ENCODE results near the gene C3orf80. TPM values are rescaled to one million over a fixed set of nuclear protein-coding genes. Genes with fewer than 3 reads are reported as not detected.
A peak's percentile ranks its signal among the peaks of the same experiment; 100 is the strongest.

The C3orf80 gene
- total and polyA plus RNA-seq, 2 experiments from 2014 or later, result 0.25 to 0.43 TPM

GRCh38 chr3:160205606-160206005 lies 19.6 kb upstream of the C3orf80 start:
- H3K4me3 ChIP-seq, result no peak overlapping the region
- no peak for DNase-seq
- in situ Hi-C loops (cut with MboI), result no loop called here
- TF ChIP-seq EZH2 (IDR thresholded peaks at IDR 0.05; ENCODE audit: insufficient read depth, poor library complexity, severe bottlenecking) (no peak), EZH2phosphoT487 (IDR thresholded peaks at IDR 0.05; ENCODE audit: insufficient read depth, low read depth) (no peak)
- no peaks in the 10 kb centered on the region for H4K20me1 ChIP-seq (ENCODE audit: insufficient read depth)
- H3K79me2 ChIP-seq (ENCODE audit: insufficient read depth), result no peaks in the 10 kb centered on the region
- no peak overlapping the region for H3K27ac ChIP-seq
- H3K9me2 ChIP-seq (ENCODE audit: insufficient read depth), result no peaks in the 10 kb centered on the region
- H3K9me3 ChIP-seq (ENCODE audit: low read depth), result no peaks in the 10 kb centered on the region
- H3F3A ChIP-seq (ENCODE audit: insufficient read depth), result no peaks in the 10 kb centered on the region
- no peaks in the 10 kb centered on the region for H3K27me3 ChIP-seq (replicated peaks; ENCODE audit: insufficient read depth)
- no peak overlapping the region for H3K9ac ChIP-seq
- no peaks in the 10 kb centered on the region for H3K4me1 ChIP-seq (ENCODE audit: insufficient read depth)
- WGBS, 2 experiments (ENCODE audit: low coverage in 1 of 2, low lambda C conversion rate in 2 of 2, missing lambda C conversion rate in 2 of 2), result 60 to 63% methylated on average over 4 of the region's 4 CpGs
- H3K4me2 ChIP-seq (ENCODE audit: unreplicated experiment), result no peak overlapping the region
- no peak overlapping the region for H2AFZ ChIP-seq
- no peaks in the 10 kb centered on the region for H3K36me3 ChIP-seq (ENCODE audit: low read depth)

DNA sequence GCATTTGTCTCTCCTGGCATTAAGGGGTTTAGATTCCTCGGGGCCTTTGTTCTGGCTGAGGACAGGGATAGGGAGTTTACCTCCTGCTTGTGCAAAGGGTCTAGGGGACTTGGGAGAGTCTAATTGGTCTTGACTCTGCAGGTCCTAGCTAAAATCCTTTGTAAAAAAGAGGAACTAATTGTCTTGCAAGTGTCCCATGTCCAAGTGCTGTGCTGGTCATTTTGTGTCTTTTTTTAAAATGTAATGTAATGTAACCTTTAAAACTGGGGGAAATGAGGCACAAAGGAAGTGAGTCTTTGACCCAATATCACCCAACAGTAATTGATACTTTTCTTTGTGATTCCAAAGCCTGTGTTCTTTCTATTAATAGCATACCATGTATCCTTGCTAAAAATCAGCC lies 14.9 kb upstream of the C3orf80 start:
- Histone ChIP-seq H3F3A (ENCODE audit: insufficient read depth) (no peaks in the 10 kb centered on the region), H3K4me3 (no peak overlapping the region)

GRCh38 chr3:160210799-160211221 lies 14.4 kb upstream of the C3orf80 start:
- no peaks in the 10 kb centered on the region for H3K36me3 ChIP-seq (ENCODE audit: low read depth)
- H3K9me2 ChIP-seq (ENCODE audit: insufficient read depth), result no peaks in the 10 kb centered on the region
- no peaks in the 10 kb centered on the region for H3K27me3 ChIP-seq (replicated peaks; ENCODE audit: insufficient read depth)
- no peaks in the 10 kb centered on the region for H3F3A ChIP-seq (ENCODE audit: insufficient read depth)
- no peak overlapping the region for H3K4me2 ChIP-seq (ENCODE audit: unreplicated experiment)
- H3K27ac ChIP-seq, result no peak overlapping the region
- in situ Hi-C loops (cut with MboI), result no loop called here
- no peaks in the 10 kb centered on the region for H3K79me2 ChIP-seq (ENCODE audit: insufficient read depth)
- H3K4me1 ChIP-seq (ENCODE audit: insufficient read depth), result no peaks in the 10 kb centered on the region
- peak; percentile 87 for DNase-seq
- no peaks in the 10 kb centered on the region for H3K9me3 ChIP-seq (ENCODE audit: low read depth)
- TF ChIP-seq EZH2 (IDR thresholded peaks at IDR 0.05; ENCODE audit: insufficient read depth, poor library complexity, severe bottlenecking) (no peak), EZH2phosphoT487 (IDR thresholded peaks at IDR 0.05; ENCODE audit: insufficient read depth, low read depth) (no peak)
- no peak overlapping the region for H3K4me3 ChIP-seq
- no peaks in the 10 kb centered on the region for H4K20me1 ChIP-seq (ENCODE audit: insufficient read depth)
- H2AFZ ChIP-seq, result peak overlapping the region; percentile 40; the same call in 1 of the 2 replicates
- no peak overlapping the region for H3K9ac ChIP-seq
- 88 to 90% methylated on average over 1 of the region's 1 CpG for WGBS, 2 experiments (ENCODE audit: low coverage in 1 of 2, low lambda C conversion rate in 2 of 2, missing lambda C conversion rate in 2 of 2)

More for the DNA sequence above, 14.9 kb upstream of the C3orf80 start:
- no peak for DNase-seq
- 100% methylated on average over 1 of the region's 1 CpG for WGBS, 2 experiments (ENCODE audit: low coverage in 1 of 2, low lambda C conversion rate in 2 of 2, missing lambda C conversion rate in 2 of 2)
- Histone ChIP-seq H3K27me3 (replicated peaks; ENCODE audit: insufficient read depth) (no peaks in the 10 kb centered on the region), H3K4me1 (ENCODE audit: insufficient read depth) (no peaks in the 10 kb centered on the region), H3K27ac (no peak overlapping the region), H3K9ac (no peak overlapping the region), H3K9me3 (ENCODE audit: low read depth) (no peaks in the 10 kb centered on the region), H4K20me1 (ENCODE audit: insufficient read depth) (no peaks in the 10 kb centered on the region), H3K9me2 (ENCODE audit: insufficient read depth) (no peaks in the 10 kb centered on the region), H2AFZ (no peak overlapping the region), H3K79me2 (ENCODE audit: insufficient read depth) (no peaks in the 10 kb centered on the region), H3K36me3 (ENCODE audit: low read depth) (no peaks in the 10 kb centered on the region), H3K4me2 (ENCODE audit: unreplicated experiment) (no peak overlapping the region)
- in situ Hi-C loops (cut with MboI), result no loop called here
- TF ChIP-seq EZH2phosphoT487 (IDR thresholded peaks at IDR 0.05; ENCODE audit: insufficient read depth, low read depth), result no peak
- TF ChIP-seq EZH2 (IDR thresholded peaks at IDR 0.05; ENCODE audit: insufficient read depth, poor library complexity, severe bottlenecking), result no peak

DNA sequence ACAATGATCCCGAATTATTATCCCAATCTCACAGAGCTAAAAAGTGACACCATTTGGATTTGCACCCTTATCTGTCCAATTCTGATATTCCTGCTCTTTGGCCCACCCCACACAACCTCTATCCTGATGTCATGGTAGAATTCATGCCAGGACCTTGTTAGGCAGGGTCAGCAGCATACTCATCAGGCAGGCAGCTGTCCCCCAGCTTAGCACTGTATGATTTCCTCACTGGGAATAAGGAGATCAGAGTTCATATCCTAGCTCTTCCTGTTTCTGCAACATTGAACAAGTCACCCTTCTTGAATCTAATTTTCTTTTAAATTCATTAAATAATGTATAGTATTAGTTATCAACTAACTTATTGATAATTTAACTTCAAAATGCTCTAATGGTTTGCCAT lies 12.0 kb upstream of the C3orf80 start:
- TF ChIP-seq EZH2 (IDR thresholded peaks at IDR 0.05; ENCODE audit: insufficient read depth, poor library complexity, severe bottlenecking) (no peak), EZH2phosphoT487 (IDR thresholded peaks at IDR 0.05; ENCODE audit: insufficient read depth, low read depth) (no peak)
- no peak overlapping the region for H2AFZ ChIP-seq
- H3K36me3 ChIP-seq (ENCODE audit: low read depth), result no peaks in the 10 kb centered on the region
- no peaks in the 10 kb centered on the region for H3K4me1 ChIP-seq (ENCODE audit: insufficient read depth)
- H3K9me3 ChIP-seq (ENCODE audit: low read depth), result no peaks in the 10 kb centered on the region
- 96 to 100% methylated on average over 1 of the region's 1 CpG for WGBS, 2 experiments (ENCODE audit: low coverage in 1 of 2, low lambda C conversion rate in 2 of 2, missing lambda C conversion rate in 2 of 2)
- H3K4me2 ChIP-seq (ENCODE audit: unreplicated experiment), result no peak overlapping the region
- H3K9me2 ChIP-seq (ENCODE audit: insufficient read depth), result no peaks in the 10 kb centered on the region
- H3K27ac ChIP-seq, result no peak overlapping the region
- H3K27me3 ChIP-seq (replicated peaks; ENCODE audit: insufficient read depth), result no peaks in the 10 kb centered on the region
- in situ Hi-C loops (cut with MboI), result no loop called here
- DNase-seq, result no peak
- H3K4me3 ChIP-seq, result no peak overlapping the region
- no peak overlapping the region for H3K9ac ChIP-seq
- no peaks in the 10 kb centered on the region for H3K79me2 ChIP-seq (ENCODE audit: insufficient read depth)
- H3F3A ChIP-seq (ENCODE audit: insufficient read depth), result no peaks in the 10 kb centered on the region
- H4K20me1 ChIP-seq (ENCODE audit: insufficient read depth), result no peaks in the 10 kb centered on the region

DNA sequence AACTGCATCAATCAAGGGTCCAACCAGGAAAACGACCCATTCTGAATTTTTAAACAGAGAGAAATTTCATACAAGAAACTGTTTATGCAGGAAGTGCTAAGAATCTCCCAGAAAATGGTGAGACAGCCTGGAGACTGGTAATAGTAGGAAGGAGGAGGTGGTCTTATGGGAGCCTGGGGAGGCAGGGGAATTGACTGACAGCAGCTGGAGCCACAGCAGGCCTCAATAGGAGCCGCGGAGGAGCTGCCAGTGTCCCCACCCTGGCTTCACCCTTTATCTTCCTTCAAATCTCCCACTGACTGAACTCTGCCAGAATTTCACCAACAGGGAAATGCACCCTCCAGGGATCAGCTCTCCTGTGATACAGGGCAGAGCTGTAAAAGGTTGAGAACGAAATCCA lies 7.5 kb upstream of the C3orf80 start:
- Histone ChIP-seq H3K9me3 (ENCODE audit: low read depth) (no peaks in the 10 kb centered on the region), H3K4me2 (ENCODE audit: unreplicated experiment) (no peak overlapping the region)

More for the DNA sequence above, 7.5 kb upstream of the C3orf80 start:
- Histone ChIP-seq H3K27me3 (replicated peaks; ENCODE audit: insufficient read depth) (no peaks in the 10 kb centered on the region), H4K20me1 (ENCODE audit: insufficient read depth) (no peaks in the 10 kb centered on the region), H3K27ac (no peak overlapping the region), H3K9ac (no peak overlapping the region), H3K4me1 (ENCODE audit: insufficient read depth) (no peaks in the 10 kb centered on the region), H3K9me2 (ENCODE audit: insufficient read depth) (no peaks in the 10 kb centered on the region), H3K79me2 (ENCODE audit: insufficient read depth) (no peaks in the 10 kb centered on the region), H3F3A (ENCODE audit: insufficient read depth) (no peaks in the 10 kb centered on the region), H3K4me3 (no peak overlapping the region), H2AFZ (no peak overlapping the region), H3K36me3 (ENCODE audit: low read depth) (no peaks in the 10 kb centered on the region)
- no peak for DNase-seq
- 46 to 64% methylated on average over 4 of the region's 4 CpGs for WGBS, 2 experiments (ENCODE audit: low coverage in 1 of 2, low lambda C conversion rate in 2 of 2, missing lambda C conversion rate in 2 of 2)
- in situ Hi-C loops (cut with MboI), result no loop called here
- no peak for TF ChIP-seq EZH2 (IDR thresholded peaks at IDR 0.05; ENCODE audit: insufficient read depth, poor library complexity, severe bottlenecking)
- TF ChIP-seq EZH2phosphoT487 (IDR thresholded peaks at IDR 0.05; ENCODE audit: insufficient read depth, low read depth), result no peak

Data from GM23248 (cell line).